Measurements from ENCODE around the gene MIDN. TPM values are rescaled to one million over a fixed set of nuclear protein-coding genes. Genes with fewer than 3 reads are reported as not detected.
A peak's percentile ranks its signal among the peaks of the same experiment; 100 is the strongest.

The MIDN gene
- total and polyA plus RNA-seq, 12 donors: 8.6 to 189 (median 59.9) TPM

DNA sequence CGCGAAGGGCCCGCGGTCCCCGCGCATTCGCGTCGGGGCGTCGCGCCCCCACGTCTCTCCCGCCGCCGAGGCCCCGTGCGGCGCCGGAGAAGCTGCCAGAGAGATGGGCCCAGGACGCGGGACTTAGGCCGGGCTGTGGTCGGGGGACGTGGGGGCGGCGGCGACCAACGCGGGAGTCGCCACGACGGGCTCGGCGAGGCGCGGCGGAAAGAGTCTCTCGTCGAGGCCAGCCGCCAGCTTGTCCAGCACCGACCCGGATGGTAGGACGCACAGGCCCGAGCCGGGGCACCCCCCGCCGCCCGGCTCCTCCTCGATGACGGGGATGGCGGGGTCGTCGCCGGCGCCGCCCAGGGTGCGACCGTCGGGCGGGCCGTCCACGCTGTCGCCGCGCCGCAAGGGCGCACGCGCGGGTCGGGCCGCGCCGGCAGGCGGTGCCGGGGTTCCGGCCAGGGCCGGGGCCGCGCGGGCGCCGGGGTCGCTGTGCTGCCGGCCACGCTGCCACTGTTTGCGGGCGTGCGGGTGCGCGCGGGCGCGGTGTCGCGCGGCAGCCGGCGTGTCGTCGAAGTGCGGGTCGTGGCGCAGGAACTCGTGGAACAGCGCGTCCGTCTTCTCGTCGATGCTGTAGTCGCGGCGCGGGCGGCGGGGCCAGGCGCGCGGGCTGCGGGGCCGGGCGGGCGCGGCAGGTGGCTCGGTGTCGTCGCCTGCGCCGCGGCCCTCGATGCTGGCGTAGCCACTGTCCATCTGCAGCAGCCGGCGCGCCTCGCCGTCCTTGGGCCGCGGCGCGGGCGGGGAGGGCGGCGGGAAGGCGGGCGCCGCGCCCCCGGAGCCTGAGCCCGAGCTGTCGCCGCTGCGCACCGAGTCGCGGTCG lies 19.1 kb upstream of the MIDN start:
- H3K4me3 ChIP-seq: no peak overlapping the region
- WGBS, 4 donors: 94 to 96% (median 94%) methylated on average over 130 to 158 of the region's 158 CpGs
- no peak for DNase-seq
- H3K9me3 ChIP-seq (replicated peaks in 1 of 3): no peaks in the 10 kb centered on the region
- intact Hi-C loops (cut with DNase I): no loop called here
- H3K4me1 ChIP-seq (replicated peaks in 1 of 2): peaks cover 16 to 23% of the 10 kb centered on the region in 2 donors
- H3K27ac ChIP-seq: no peak overlapping the region
- peaks cover 0 to 35% of the 10 kb centered on the region in 2 donors for H3K36me3 ChIP-seq (replicated peaks in 1 of 2)
- no peak for TF ChIP-seq POLR2A (IDR thresholded peaks at IDR 0.05)
- TF ChIP-seq, protein P1, sequence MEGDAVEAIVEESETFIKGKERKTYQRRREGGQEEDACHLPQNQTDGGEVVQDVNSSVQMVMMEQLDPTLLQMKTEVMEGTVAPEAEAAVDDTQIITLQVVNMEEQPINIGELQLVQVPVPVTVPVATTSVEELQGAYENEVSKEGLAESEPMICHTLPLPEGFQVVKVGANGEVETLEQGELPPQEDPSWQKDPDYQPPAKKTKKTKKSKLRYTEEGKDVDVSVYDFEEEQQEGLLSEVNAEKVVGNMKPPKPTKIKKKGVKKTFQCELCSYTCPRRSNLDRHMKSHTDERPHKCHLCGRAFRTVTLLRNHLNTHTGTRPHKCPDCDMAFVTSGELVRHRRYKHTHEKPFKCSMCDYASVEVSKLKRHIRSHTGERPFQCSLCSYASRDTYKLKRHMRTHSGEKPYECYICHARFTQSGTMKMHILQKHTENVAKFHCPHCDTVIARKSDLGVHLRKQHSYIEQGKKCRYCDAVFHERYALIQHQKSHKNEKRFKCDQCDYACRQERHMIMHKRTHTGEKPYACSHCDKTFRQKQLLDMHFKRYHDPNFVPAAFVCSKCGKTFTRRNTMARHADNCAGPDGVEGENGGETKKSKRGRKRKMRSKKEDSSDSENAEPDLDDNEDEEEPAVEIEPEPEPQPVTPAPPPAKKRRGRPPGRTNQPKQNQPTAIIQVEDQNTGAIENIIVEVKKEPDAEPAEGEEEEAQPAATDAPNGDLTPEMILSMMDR (IDR thresholded peaks at IDR 0.05): no peak
- no peaks in the 10 kb centered on the region for H3K27me3 ChIP-seq

DNA sequence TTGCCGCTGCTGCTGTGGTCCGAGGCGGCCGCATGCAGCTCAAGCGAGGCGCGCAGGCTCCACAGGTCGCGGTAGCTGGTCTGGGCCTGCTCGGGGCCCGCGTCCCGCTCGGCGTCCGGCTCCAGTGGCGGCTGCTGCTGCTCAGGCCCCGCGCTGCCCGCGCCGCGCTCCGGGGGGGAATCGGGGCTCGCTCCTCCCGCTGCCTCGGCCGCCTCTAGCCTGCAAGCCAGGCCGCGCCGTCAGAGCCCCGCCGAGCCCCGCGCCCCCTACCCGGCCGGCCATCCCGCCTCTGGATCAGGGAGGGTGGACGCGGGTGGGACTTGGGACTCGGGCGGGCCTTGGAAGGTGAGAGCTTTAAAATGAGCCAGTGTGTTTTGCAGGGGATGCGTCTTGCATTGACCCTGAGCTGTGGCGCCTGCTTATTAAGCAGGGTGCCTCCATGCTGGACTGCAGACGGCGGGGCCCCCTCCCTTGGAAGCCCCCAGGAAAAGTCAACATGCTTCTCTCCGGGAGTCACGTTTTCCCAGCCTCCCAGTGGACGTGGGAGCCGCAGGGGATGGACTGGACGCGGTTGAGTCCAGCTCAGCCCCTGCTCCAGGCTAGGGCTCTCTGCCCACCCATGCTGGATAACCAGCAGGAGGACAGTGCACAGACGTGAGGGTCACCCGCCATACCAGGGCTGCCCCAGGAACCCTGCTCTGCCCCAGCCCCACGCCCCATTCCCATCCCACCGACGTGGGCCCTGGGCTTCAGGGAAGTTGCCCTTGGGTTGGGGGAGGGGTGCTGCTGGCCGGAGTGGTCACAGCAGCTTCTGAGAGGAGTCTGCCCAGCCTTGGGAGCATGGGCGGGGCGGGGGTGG lies 18.2 kb upstream of the MIDN start:
- DNase-seq: no peak
- Histone ChIP-seq H3K9me3 (replicated peaks in 1 of 3) (no peaks in the 10 kb centered on the region), H3K4me3 (no peak overlapping the region), H3K36me3 (replicated peaks in 1 of 2) (peaks cover 0 to 29% of the 10 kb centered on the region in 2 donors), H3K27me3 (no peaks in the 10 kb centered on the region), H3K4me1 (replicated peaks in 1 of 2) (peaks cover 16 to 23% of the 10 kb centered on the region in 2 donors), H3K27ac (no peak overlapping the region)
- intact Hi-C loops (cut with DNase I): no loop called here
- TF ChIP-seq, protein P1 (IDR thresholded peaks at IDR 0.05): no peak
- TF ChIP-seq POLR2A (IDR thresholded peaks at IDR 0.05): no peak
- WGBS, 4 donors: 84 to 90% (median 88%) methylated on average over 27 to 61 of the region's 61 CpGs

DNA sequence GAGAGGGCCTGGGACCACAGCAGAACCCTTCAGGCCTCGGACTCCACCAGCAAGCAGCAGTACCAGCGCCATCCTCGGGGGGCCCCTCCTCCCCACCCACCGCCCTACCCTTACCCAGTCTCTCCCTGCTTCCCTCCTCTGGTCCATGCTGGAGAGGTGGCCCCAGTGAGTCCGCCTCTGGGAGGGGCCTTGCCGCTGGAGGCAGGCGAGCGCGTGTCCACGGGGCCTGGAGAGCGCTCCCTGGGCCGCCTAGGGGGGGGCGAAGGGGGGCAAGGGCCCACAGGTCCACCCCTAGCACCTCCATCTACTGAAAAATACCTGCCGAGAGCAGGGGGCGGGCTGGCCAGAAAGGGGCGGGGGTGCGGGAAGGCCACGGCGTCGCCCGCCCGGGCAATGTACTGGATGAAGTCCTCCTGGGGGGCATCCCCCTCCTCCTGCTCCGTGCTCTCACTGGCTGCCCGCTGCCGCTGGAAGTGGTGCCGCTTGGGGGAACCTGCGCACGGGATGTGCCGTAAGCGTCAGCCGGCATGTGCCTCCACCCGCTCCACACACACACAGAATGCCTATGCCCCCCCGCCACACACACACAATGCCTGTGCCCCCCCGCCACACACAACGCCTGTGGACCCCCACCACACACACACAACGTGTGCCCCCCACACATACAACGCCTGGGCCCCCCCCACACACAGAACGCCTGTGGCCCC lies 17.4 kb upstream of the MIDN start:
- no peak for DNase-seq
- Histone ChIP-seq H3K36me3 (replicated peaks in 1 of 2) (peaks cover 0 to 24% of the 10 kb centered on the region in 2 donors), H3K4me3 (no peak overlapping the region), H3K9me3 (replicated peaks in 1 of 3) (no peaks in the 10 kb centered on the region), H3K27me3 (no peaks in the 10 kb centered on the region), H3K27ac (no peak overlapping the region), H3K4me1 (replicated peaks in 1 of 2) (peaks cover 16 to 23% of the 10 kb centered on the region in 2 donors)
- WGBS, 4 donors: 80 to 85% (median 84%) methylated on average over 10 to 38 of the region's 38 CpGs; no CpG with 5 or more reads in 1 of the 4 donors
- intact Hi-C loops (cut with DNase I): no loop called here
- no peak for TF ChIP-seq POLR2A (IDR thresholded peaks at IDR 0.05)

DNA sequence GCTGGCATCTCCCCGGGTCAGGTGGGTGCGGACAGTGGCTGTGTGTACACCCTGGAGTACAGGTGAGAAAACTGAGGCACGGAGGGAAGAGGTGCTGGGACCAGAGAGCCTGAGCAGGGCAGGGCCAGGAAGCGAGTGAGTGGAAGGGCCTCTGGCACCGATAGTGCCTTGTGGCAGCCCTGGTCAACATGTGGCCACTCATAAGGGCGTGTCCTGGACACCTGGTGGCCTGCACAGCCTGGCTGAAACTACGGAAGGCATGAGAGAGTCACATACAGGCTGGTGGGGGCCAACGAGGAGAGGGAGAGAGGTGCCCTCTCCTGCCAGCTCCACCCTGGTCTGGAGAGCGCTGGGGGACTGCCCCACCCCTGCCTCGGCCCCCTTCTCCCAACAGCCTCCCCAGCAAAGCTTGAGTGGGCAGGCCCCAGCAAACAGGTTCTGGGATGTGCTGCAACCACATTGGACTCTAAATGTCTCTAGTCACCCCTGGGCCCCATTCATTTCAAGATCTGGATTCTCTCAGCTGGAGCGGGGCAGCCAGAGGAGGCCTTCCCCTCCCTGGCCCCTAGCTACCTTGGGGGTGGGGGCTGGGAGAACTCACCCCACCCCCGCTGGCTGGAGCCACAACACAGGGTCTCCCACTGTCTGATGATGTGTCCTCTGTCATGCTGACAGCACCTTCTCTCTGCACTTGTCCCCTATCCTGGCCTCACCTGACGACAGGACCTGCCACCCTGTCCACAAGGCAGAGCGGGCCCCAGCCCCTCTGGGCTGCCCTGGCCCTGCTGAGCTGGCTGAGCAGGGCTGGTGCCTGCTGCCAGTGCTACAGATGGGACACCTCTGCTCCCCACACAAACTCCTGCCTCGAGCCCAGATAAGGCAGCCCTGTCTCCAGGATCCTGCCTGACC lies 16.4 kb upstream of the MIDN start:
- H3K4me3 ChIP-seq: no peak overlapping the region
- H3K36me3 ChIP-seq (replicated peaks in 1 of 2): peaks cover 0 to 13% of the 10 kb centered on the region in 2 donors
- 75 to 80% (median 78%) methylated on average over 13 to 15 of the region's 15 CpGs for WGBS, 4 donors
- peaks cover 19 to 25% of the 10 kb centered on the region in 2 donors for H3K4me1 ChIP-seq (replicated peaks in 1 of 2)
- TF ChIP-seq POLR2A (IDR thresholded peaks at IDR 0.05): no peak
- TF ChIP-seq, protein P1 (IDR thresholded peaks at IDR 0.05): no peak
- DNase-seq: no peak
- intact Hi-C loops (cut with DNase I): no loop called here
- H3K27ac ChIP-seq: peak overlapping the region in 4 of 5 donors; percentile 57 to 79 (median 72)
- H3K27me3 ChIP-seq: no peaks in the 10 kb centered on the region
- no peaks in the 10 kb centered on the region for H3K9me3 ChIP-seq (replicated peaks in 1 of 3)

Data from adrenal gland (tissue), 12 donors.